ENCODE measurements around the gene ZBTB39.
"Not testable (repeated sequence)": the region's sequence is repeated elsewhere in the genome, so short reads cannot be mapped to it uniquely, and the experiment has no call there.

- TF ChIP-seq EZH2 (IDR thresholded peaks at IDR 0.05; ENCODE audit: low read depth, low read length, severe bottlenecking); POLR2A (IDR thresholded peaks at IDR 0.05; ENCODE audit: control extremely low read depth in 1 of 2, low read depth in 2 of 2, low read length in 2 of 2); RAD21 (IDR thresholded peaks at IDR 0.05 in 1 of 2, conservative IDR thresholded peaks at IDR 0.05 in 1 of 2; ENCODE audit: low read depth in 2 of 2, low read length in 2 of 2); TBP (IDR thresholded peaks at IDR 0.05; ENCODE audit: low read depth, low read length); CHD1 (IDR thresholded peaks at IDR 0.05; ENCODE audit: low read depth, low read length); TAF7 (optimal IDR thresholded peaks at IDR 0.05; ENCODE audit: borderline replicate concordance, low read depth, low read length); SP1 (IDR thresholded peaks at IDR 0.05; ENCODE audit: low read depth, low read length); RBBP5 (IDR thresholded peaks at IDR 0.05; ENCODE audit: borderline replicate concordance, low read depth, low read length); MAFK (IDR thresholded peaks at IDR 0.05; ENCODE audit: low read depth, low read length); CHD2 (IDR thresholded peaks at IDR 0.05; ENCODE audit: low read length); TAF1 (IDR thresholded peaks at IDR 0.05; ENCODE audit: low read depth, low read length); NRF1 (IDR thresholded peaks at IDR 0.05; ENCODE audit: low read depth, low read length); YY1 (IDR thresholded peaks at IDR 0.05; ENCODE audit: low read depth, low read length): not testable (repeated sequence)
- TF ChIP-seq, protein P1, sequence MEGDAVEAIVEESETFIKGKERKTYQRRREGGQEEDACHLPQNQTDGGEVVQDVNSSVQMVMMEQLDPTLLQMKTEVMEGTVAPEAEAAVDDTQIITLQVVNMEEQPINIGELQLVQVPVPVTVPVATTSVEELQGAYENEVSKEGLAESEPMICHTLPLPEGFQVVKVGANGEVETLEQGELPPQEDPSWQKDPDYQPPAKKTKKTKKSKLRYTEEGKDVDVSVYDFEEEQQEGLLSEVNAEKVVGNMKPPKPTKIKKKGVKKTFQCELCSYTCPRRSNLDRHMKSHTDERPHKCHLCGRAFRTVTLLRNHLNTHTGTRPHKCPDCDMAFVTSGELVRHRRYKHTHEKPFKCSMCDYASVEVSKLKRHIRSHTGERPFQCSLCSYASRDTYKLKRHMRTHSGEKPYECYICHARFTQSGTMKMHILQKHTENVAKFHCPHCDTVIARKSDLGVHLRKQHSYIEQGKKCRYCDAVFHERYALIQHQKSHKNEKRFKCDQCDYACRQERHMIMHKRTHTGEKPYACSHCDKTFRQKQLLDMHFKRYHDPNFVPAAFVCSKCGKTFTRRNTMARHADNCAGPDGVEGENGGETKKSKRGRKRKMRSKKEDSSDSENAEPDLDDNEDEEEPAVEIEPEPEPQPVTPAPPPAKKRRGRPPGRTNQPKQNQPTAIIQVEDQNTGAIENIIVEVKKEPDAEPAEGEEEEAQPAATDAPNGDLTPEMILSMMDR (IDR thresholded peaks at IDR 0.05; ENCODE audit: control extremely low read depth in 1 of 3, insufficient read depth in 1 of 3, low read depth in 1 of 3, low read length in 3 of 3) = not testable (repeated sequence)
These were observed 29.0 kb downstream of the ZBTB39 start for GRCh38 chr12:56977361-56977760.

Measured in H1 (cell line).